Fibroblast of pulmonary artery (primary cell): ENCODE results near the gene GDE1.

Source experiments
- DNase-seq: peaks from one replicate; pipeline ENCODE4 v3.0.0-alpha.2; 2010; ENCODE audit warnings: low read depth
- H3K4me3 ChIP-seq: replicated peaks from 2 replicates; pipeline ENCODE4 v1.5.1; 2011; ENCODE audit warnings: low read depth, mild to moderate bottlenecking, control low read depth, low read length, moderate library complexity
- TF ChIP-seq, protein P1 (sequence below): IDR thresholded peaks from 2 replicates; pipeline ENCODE4 v1.5.1; 2011; ENCODE audit warnings: mild to moderate bottlenecking, control low read depth, low read length, inconsistent platforms; ENCODE audit errors: missing control alignments

Gene GDE1

GRCh38 chr16:19503461-19504075, 18.3 kb downstream of the GDE1 start:
- no peak overlapping the region for H3K4me3 ChIP-seq
- no peak for DNase-seq
- TF ChIP-seq, protein P1, sequence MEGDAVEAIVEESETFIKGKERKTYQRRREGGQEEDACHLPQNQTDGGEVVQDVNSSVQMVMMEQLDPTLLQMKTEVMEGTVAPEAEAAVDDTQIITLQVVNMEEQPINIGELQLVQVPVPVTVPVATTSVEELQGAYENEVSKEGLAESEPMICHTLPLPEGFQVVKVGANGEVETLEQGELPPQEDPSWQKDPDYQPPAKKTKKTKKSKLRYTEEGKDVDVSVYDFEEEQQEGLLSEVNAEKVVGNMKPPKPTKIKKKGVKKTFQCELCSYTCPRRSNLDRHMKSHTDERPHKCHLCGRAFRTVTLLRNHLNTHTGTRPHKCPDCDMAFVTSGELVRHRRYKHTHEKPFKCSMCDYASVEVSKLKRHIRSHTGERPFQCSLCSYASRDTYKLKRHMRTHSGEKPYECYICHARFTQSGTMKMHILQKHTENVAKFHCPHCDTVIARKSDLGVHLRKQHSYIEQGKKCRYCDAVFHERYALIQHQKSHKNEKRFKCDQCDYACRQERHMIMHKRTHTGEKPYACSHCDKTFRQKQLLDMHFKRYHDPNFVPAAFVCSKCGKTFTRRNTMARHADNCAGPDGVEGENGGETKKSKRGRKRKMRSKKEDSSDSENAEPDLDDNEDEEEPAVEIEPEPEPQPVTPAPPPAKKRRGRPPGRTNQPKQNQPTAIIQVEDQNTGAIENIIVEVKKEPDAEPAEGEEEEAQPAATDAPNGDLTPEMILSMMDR, result no peak

DNA sequence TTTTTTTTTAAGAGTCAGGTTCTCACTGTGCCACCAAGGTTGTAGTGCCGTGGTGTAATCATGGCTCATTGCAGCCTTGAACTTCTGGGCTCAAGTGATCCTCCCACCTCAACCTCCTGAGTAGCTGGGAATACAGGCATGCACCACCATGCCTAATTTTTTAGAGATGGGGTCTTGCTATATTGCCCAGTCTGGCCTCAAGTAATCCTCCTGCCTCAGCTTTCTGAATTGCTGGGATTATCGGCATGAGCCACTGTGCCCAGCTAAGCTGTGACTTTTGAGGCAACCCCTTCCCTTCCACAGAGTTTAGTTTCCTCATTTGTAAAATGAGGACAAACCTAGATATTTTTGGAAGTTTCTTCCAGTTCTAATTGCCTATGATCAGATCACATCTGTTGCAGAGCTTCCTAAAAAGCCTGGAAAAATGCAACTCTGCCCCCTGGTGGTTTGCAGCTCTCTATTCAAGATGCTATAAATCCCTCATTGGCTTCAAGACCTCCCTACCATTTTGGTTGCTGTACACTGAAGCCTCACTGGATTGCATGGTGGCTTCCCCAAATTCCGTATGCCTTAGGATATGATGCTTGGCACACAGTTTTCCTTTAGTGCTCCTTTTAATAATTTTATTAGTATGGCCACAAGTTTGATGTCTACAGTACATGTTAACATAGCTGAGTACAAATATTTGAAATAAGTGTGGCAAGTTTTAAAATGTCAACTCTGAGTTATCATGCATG, 19.3 kb downstream of the GDE1 start:
- peak; percentile 84 for DNase-seq
- H3K4me3 ChIP-seq, result no peak overlapping the region
- TF ChIP-seq, protein P1, result peak; percentile 85

DNA sequence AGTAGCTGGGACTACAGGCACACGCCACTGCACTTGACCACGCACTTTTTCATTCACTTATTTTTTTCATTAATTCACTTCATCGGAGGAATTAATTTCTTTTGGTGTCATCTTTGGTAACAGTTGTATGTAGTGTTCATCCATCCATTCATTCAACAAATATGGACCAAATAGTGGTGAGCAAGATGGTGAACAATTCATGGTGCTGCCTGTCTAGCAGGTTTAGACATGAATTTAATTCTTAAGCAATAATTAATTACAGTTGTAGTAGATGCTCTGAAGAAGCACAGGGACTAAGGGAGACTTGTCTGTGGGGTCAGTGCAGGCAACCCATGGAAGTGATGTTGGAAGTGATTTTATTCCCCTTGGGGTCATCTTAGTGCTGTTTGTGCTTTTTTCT, 22.4 kb downstream of the GDE1 start:
- TF ChIP-seq, protein P1, result no peak
- H3K4me3 ChIP-seq, result no peak overlapping the region
- DNase-seq, result no peak

GRCh38 chr16:19499006-19499405, 22.9 kb downstream of the GDE1 start:
- no peak overlapping the region for H3K4me3 ChIP-seq
- DNase-seq, result no peak
- TF ChIP-seq, protein P1, result no peak

- TF ChIP-seq, protein P1, result no peak
- H3K4me3 ChIP-seq, result no peak overlapping the region
- no peak for DNase-seq
These were observed 24.7 kb downstream of the GDE1 start for GRCh38 chr16:19497176-19497575.

GRCh38 chr16:19490619-19491018, 31.3 kb downstream of the GDE1 start:
- H3K4me3 ChIP-seq, result no peak overlapping the region
- TF ChIP-seq, protein P1, result no peak
- DNase-seq, result no peak
